Measurements from ENCODE around the gene SLC38A5.
"Not testable (repeated sequence)": the region's sequence is repeated elsewhere in the genome, so short reads cannot be mapped to it uniquely, and the experiment has no call there.

SLC38A5 gene

DNA sequence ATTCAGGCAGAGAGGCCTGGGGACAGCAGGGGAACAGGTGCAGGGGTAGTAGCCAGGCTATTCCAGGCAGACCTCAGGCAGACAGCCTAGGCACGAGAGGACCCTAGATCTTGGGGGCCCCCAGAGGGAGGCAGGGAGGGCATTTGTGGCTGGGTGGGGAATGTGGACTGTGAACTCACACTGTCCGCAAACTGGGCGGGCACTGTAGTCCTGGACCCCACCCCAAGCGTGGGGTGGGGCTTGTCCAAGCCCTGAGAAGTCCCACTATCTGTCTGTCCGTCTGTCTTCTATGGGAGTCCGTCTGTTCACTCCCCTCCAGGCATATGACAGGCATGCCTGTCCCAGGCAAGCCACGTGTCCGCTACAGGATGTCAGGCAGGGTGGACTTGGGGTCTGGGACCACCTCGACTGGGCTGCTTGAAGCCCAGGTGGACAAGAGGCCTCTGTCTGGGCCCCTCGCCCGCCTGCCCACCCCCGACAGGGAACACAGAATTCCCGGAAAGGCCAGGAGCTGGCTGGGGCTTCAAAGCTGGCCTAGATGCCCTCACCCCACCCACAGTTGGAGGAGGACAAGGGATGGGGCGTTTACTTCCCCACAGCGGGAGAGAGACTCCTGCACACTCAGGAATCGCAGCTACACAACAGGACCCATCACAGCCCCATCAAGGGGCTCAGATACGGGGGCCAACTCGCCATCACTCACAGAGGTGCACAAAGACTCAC, at the start of gene SLC38A5:
TSS of gene SLC38A5 (minus strand) at position 151 of the 723 bp plus-strand sequence. CDS start 2,336 bp downstream, outside the sequence.
- DNase-seq (ENCODE audit: low read depth, low spot score): no peak
- H3K27ac ChIP-seq: peak within 1 kb of the TSS; percentile 32

DNA sequence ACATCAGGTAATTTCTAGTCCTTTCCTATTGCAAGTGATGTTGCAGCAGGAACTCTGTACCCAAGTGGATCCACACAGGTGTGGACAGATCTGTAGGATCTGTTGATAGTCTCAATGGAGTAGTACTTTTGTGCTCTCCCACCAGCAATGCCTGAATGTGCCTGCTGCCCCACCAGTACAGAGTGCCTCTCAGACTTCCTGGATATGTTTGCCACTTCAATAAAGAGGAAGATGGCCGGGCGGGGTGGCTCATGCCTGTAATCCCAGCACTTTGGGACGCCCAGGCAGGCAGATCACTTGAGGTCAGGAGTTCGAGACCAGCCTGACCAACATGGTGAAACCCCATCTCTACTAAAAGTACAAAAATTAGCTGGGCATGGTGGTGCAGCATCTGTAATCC, 49.4 kb upstream of the SLC38A5 start:
- not testable (repeated sequence) for H3K27ac ChIP-seq

DNA sequence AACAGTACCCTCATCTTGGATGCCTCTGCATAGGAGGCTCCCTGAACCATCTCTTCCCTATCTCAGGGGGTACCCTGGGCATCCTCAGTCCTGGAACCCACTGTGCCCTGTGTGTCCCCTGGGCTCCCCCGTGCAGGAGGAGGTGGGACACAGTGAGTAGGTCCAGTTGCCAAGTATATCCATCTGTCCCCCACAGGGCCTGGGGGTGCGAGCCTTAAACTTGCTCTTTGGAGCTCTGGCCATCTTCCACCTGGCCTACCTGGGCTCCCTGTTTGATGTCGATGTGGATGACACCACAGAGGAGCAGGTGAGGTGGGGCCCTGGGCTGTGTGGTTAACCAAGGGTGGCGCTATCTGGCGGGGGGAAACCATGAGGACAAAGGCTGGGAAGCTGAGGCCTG, 46.9 kb upstream of the SLC38A5 start:
- H3K27ac ChIP-seq: no peak overlapping the region
- DNase-seq (ENCODE audit: low read depth, low spot score): no peak

More for the DNA sequence above, 49.4 kb upstream of the SLC38A5 start:
- not testable (repeated sequence) for DNase-seq (ENCODE audit: low read depth, low spot score)

DNA sequence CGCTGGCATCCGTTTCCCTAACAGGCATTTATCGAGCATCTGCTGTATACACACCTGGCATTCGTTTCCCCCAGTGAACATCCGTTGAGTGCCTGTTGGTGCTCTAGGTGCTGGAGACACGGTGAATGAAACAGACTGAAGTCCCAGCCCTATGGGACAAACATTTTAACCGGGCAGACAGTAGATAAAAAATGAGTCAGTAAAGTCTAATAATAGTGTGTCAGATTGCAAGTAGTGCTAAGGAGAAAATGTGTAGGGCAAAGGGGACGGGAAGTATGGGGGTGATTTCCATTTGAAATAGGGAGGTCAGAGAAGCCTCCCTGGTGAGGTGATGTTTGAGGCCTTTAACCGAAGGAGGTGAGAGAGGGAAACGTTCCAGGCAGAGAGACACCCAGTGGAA, 46.2 kb upstream of the SLC38A5 start:
- no peak for DNase-seq (ENCODE audit: low read depth, low spot score)
- no peak overlapping the region for H3K27ac ChIP-seq

DNA sequence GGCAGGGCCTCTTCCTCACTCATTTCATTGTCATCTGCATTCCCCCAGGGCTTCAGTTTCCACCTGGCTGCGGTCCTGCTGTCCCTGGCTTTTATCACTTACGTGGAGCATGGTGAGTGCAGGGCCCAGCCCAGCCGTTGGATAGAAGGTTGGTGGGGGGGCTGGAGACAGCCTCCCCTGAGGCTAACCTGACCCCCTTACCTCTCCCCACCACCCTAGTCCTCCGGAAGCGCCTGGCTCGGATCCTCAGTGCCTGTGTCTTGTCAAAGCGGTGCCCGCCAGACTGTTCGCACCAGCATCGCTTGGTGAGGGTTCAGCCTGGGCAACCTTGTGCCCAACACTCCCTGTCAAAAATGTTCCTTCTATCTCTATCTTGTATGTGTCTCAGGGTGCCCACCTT, 45.8 kb upstream of the SLC38A5 start:
- no peak overlapping the region for H3K27ac ChIP-seq
- DNase-seq (ENCODE audit: low read depth, low spot score): no peak

DNA sequence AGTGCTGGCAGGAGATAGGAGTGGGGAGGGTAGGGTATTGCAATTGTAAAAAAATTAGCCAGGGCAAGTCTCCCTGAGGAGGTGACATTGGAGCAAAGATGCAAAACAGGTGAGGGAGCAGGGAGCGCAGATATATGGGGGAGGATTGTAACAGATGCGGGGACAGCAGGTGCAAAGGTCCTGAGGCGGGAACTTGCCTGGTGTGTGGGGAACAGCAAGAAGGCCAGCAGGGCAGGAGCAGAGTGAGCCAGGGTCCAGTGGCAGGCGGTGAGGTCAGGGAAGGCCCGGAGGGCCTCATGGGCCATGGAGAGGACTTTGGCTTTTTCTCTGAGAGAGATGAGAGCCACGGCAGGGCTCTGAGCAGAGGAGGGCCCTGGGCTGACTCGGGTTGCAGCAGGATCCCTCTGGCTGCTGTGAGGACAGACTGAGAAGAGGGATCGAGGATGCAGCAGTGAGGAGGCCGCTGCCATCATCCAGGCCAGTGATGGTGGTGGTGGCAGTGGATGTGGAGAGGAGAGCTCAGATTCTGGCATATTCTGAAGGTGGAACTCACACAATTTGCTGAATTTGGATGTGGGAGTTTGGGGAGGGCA, 44.9 kb upstream of the SLC38A5 start:
- peak overlapping the region; percentile 38 for H3K27ac ChIP-seq
- no peak for DNase-seq (ENCODE audit: low read depth, low spot score)

DNA sequence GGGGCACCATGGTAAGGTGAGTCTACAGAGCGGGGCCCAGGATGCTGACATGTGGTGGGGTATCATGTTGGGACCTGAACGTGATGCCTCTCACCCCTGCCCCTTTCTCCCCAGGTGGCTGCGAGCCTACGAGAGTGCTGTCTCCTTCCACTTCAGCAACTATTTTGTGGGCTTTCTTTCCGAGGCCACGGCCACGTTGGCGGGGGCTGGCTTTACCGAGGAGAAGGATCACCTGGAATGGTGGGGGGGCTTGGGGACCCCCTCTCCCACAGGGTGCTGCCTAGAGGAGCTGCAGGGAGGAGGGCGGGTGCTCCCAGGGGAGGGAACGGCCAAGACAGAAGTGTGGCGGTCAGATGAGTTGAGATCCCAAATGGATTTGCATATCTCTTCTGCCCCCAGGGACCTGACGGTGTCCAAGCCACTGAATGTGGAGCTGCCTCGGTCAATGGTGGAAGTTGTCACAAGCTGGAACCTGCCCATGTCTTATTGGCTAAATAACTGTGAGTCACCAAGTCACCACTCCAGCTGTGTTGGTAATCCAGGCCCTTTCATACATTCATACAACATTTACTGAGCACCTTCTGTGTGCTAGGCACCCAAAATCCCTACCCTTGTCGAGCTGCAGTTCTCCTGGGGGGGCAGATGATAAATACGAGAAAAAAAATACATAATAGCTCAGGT, 44.2 kb upstream of the SLC38A5 start:
- peak overlapping the region; percentile 38 for H3K27ac ChIP-seq
- no peak for DNase-seq (ENCODE audit: low read depth, low spot score)

DNA sequence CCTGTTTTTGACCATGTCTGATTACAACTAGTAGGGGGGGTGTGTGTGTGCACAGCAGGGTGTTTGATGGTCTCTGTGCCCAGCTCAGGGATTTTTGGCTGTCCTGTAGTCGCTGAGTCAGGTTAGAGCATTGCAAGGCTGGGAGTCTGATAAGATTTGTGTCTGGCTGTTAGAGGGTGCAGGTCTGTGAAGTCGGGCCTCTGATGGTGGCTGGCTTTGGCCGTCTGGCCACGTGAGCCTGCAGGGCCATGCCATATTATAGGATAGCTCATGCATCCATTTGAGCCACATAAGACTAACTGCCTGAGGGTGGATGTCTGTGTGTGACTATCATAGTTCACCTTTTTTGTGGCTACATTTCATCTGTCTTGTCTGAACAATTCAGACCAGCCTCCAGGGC, 43.6 kb upstream of the SLC38A5 start:
- no peak for DNase-seq (ENCODE audit: low read depth, low spot score)
- peak overlapping the region; percentile 38 for H3K27ac ChIP-seq

DNA sequence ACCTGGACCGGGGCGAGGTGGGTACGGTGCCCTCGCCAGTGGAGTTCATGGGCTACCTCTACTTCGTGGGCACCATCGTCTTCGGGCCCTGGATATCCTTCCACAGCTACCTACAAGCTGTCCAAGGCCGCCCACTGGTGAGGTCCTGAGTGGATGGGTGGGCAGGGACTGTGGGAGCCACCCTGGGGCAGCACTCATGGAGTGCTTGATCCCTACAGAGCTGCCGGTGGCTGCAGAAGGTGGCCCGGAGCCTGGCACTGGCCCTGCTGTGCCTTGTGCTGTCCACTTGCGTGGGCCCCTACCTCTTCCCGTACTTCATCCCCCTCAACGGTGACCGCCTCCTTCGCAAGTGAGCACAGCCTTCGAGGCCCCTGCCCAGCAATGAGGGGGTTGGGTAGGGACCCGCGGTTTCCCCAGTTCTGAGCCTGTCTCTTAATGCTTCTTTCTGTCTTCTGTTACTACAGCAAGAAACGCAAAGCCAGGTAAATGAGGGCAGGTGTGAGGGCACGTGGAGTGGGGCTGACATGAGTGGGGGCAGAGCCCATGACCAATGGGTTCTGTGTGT, 42.4 kb upstream of the SLC38A5 start:
- H3K27ac ChIP-seq: no peak overlapping the region
- DNase-seq (ENCODE audit: low read depth, low spot score): no peak

DNA sequence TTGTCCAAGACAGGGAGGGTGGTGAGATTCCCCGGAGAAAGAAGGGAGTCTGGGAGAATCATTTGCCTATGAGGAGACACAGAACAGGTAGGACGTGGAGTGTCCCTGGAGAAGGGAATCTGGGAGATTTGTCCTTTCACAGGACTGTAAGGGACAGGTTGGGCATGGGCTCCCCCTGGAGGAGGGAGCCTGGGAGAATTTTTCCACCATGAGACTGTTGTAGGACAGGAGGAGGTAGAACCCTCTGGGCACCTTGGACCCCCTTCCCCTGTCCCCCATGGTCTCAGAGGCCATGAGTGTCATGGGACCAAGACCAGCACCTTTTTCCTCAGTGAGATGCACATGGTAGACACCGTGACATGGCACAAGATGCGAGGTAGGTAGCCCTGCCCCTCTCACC, 41.5 kb upstream of the SLC38A5 start:
- no peak overlapping the region for H3K27ac ChIP-seq
- no peak for DNase-seq (ENCODE audit: low read depth, low spot score)

DNA sequence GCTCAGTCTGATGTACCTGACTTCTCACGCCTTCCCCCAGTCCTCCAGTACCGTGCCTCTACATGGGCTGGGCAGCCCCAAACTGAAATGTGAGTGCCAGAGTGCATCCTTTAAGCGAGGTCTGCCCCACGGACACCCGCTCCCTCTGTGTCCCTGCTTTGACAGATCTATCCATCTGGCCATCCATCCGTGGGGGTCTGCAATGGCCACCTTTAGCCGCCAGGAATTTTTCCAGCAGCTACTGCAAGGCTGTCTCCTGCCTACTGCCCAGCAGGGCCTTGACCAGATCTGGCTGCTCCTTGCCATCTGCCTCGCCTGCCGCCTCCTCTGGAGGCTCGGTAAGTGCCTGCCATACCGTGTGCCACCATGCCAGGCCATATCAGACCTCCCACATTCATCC, 39.6 kb upstream of the SLC38A5 start:
- DNase-seq (ENCODE audit: low read depth, low spot score): no peak
- peak overlapping the region; percentile 72 for H3K27ac ChIP-seq

DNA sequence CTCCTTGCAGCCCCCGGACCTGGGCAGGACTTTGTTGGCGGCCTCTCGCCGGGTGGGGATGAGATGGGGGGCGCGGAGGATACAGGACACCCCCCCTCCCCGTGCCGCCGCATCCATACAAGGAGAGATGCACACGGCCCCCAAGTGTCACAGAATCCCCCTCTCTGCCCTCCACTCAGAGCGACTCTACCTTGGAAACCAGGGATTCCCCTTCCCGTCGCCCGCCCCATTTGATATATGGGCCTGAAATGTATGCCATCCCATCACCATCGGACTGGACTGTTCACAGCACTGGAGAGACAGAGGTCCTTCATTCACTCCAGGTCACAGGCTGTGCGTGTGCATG, 39.2 kb upstream of the SLC38A5 start:
- DNase-seq (ENCODE audit: low read depth, low spot score): no peak
- H3K27ac ChIP-seq: peak overlapping the region; percentile 72

DNA sequence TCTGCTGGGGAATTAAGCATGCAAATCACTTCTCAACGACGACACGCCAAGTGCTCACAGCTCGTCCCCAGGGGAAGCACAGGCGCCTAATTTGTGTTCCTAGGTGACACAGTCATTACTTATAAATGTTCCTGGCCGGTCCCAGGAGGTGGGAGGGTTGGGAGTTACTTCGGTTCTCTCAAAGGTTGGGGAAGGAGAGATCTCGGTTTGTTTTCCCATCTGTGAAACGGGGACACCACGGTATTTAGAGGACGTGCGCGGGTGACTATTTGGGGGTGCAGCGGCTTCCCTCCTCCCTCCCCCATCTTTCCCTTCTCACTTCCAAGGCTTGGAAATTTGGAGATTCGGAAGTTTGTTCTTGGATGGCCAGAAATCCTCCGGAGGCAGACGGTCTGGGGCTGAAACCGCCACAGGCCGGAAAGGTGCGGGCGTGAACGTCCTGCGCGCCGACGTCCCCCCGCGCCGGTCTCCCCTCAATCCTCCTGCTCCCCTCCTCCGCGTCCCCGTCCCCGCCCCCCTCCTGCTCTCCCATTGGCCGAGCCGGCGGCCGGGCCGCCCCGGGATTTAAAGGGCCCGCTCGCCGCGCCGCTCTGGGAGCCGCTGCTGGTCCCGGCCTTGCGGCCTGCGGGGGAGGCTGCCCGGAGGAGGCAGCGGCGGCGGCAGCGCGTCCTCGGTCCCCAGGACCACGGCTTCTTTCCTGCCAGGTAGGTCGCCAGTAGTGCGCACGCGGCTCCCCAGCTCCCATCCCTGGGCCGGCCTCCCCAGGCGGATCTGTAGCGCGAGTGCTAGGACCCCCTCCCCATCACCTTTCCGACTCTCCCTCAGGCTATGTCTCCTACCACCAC, 38.6 kb upstream of the SLC38A5 start, which contains the start of gene PORCN:
TSS of gene PORCN (plus strand) at position 593 of the 845 bp plus-strand sequence. CDS start 829 bp downstream, outside the sequence.
- peak within 1 kb of the TSS; percentile 72 for H3K27ac ChIP-seq
- DNase-seq (ENCODE audit: low read depth, low spot score): no peak

DNA sequence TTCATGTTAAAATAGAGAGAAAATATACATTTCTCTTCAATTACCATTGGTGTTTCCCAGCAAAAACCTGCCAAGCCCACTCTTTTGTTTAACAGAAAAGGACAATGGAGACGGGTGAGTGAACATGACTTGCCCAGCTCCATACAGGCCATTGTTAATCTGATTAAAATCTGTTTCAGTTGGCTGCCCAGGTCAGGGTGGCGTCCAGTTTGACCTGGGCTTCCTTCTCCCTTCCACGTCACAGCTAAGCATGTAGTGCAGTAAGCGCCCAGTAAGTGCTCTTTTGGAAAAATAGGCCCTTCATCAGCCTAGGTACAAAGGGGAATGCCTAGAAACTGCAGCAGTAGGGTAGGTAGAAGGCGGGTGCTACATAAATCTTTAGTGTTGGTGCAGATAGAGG, 37.2 kb upstream of the SLC38A5 start:
- DNase-seq (ENCODE audit: low read depth, low spot score): no peak
- H3K27ac ChIP-seq: no peak overlapping the region

DNA sequence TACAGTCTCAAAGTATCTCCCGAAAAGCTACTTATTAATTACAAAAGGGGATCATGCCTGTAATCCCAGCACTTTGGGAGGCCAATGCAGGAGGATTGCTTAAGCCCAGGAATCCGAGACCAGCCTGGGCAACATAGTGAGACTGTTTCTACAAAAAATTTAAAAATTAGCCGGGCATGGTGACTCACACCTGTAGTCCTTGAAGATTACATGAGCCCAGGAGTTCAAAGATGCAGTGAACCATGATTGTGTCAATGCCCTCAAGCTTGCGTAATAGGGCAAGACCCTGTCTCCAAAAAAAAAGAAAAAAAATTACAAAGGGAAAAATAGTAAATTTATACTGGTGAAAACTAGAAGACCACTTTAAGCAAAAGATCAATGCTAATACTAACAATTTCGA, 35.4 kb upstream of the SLC38A5 start:
- no peak for DNase-seq (ENCODE audit: low read depth, low spot score)
- H3K27ac ChIP-seq: no peak overlapping the region

DNA sequence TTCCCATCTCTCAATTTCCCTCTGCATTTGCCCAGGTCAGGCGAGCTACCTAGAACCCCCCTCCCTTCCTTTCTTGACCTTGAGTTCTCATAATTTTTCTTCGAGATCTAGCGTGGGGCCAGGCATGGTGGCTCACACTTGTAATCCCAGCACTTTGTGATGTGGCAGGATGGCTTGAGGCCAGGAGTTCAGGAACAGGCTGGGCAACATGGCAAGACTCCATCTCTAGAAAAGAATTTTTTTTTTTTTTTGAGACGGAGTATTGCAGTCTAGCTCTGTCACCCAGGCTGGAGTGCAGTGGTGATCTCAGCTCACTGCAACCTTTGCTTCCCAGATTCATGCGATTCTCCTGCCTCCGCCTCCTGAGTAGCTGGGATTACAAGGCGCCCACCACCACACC, 34.2 kb upstream of the SLC38A5 start:
- H3K27ac ChIP-seq: no peak overlapping the region
- no peak for DNase-seq (ENCODE audit: low read depth, low spot score)

DNA sequence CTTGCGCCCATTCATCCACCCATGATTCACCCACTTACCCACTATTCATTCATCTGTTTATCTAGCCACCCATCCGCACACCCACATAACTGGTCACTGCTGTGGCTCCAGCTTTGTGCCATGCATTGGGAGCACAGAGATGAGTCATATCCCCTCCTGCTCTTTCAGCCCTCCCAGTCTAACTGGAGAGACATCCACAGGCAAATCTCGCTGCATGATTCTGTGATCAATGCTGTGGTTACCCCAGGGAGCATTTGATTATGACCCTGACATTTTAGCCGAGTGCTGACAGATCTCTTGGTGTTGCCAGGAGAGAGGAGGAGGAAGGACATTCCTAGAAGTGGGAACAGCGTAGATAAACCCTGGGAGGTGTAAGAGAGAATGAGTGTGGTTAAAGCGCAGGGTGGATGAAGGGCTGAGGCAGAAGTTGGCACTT, 28.3 kb upstream of the SLC38A5 start:
- DNase-seq (ENCODE audit: low read depth, low spot score): no peak

DNA sequence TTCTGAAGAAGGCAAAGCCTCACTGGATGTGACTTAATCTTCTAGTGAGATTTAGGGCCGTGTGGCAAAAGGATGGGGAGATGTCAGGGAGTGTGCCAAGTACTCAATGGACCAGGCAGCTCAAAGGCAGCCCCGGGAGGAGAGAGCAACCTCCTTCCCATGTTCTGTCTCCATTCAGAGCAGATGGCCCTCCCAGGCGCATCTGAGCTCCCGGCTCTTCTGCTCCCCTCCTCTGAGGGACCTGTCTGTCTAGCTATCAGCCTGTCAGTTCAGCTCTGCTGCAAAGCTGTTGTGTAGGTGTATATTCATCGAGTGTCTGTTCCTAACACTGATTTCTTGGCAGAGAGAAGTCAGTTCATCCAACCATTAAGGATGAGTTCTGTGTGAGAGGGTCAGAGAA, 27.8 kb upstream of the SLC38A5 start:
- H3K27ac ChIP-seq: peak overlapping the region; percentile 63
- DNase-seq (ENCODE audit: low read depth, low spot score): no peak

More for the DNA sequence above, 28.3 kb upstream of the SLC38A5 start:
- H3K27ac ChIP-seq: peak overlapping the region; percentile 63

DNA sequence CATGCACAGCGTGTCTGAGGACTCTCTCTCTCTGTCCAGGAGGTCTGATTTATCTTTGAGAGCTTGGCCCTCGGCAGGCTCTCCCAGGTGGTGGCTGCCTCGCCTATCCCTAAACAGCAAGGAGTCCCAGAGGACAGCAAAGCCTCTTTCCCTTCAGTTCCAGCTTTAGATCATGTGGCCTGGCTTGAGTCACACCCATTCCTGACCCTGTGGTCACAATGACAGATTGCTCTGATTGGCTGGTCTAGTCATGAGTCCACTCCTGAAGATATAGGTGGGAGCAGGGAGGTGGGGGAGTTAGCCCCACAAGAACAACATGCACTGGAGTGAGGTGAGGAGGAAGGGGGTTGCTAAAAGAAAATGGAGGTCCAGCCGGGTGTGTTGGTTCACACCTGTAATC, 26.6 kb upstream of the SLC38A5 start:
- DNase-seq (ENCODE audit: low read depth, low spot score): no peak
- H3K27ac ChIP-seq: no peak overlapping the region

DNA sequence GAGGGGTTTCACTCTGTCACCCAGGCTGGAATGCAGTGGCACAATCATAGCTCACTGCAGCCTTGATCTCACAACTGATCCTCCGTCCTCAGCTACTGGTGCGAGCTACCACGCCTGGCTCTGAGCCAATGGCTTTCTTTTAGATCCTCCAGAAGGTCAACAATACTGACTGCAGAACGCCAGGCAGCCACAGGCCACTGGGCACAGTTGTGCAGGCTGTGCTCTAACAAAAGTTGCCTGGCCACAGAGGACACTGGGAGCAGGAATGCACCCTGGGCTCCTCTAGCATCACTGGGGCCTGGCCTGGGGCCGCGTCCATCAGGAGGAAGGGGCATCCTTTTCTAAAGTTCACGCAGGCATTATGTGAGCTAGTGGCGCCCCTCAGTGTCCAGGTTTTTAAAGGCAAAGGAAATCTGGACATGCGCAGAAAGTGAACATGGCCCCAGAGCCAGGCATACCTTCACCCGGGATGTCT, 23.9 kb upstream of the SLC38A5 start:
- no peak overlapping the region for H3K27ac ChIP-seq
- no peak for DNase-seq (ENCODE audit: low read depth, low spot score)

Data from epithelial cell of prostate (primary cell).